Right lung (tissue), 10 donors: ENCODE data around the gene SLC39A8. TPM values are rescaled to one million over a fixed set of nuclear protein-coding genes. Genes with fewer than 3 reads are reported as not detected.
"Not testable (repeated sequence)": the region's sequence is repeated elsewhere in the genome, so short reads cannot be mapped to it uniquely, and the experiment has no call there.

Experiments
- DNase-seq, 2 donors: peaks; one replicate each; pipeline ENCODE4 v3.0.0-alpha.2; 2013
- long read RNA-seq, 8 donors: transcript quantifications; one replicate each; lab custom pipeline, GENCODE V29; 2026
- polyA plus RNA-seq, 5 donors: library from polyadenylated mRNA; unstranded; fragments of 120-200 nt; gene quantifications; one replicate each; pipeline versions ENCODE4 v1.2.1 to v1.2.3, GENCODE V29; 2013; ENCODE audit warnings: inconsistent platforms in 1 of 5, low replicate concordance in 1 of 5; ENCODE audit not compliant: insufficient read length in 5 of 5, insufficient read depth in 1 of 5

SLC39A8 gene
- 1 to 10 TPM; 5.0 to 9.5 (median 6.0) TPM for polyA plus RNA-seq
- long read RNA-seq, donor 1, transcript SLC39A8-202 (8 exons, 3,238 nt): major isoform, 6 of 18 reads
- long read RNA-seq, donor 1, partial matches to known transcripts: 11 of 18 reads
- long read RNA-seq, donor 1, other reads (novel, unspliced or antisense): 0 of 18 reads
- long read RNA-seq, donor 2, partial matches to known transcripts: 0 of 1 reads
- long read RNA-seq, donor 2, other reads (novel, unspliced or antisense): 0 of 1 reads
- long read RNA-seq, donor 3, partial matches to known transcripts: 0 of 1 reads
- long read RNA-seq, donor 3, other reads (novel, unspliced or antisense): 0 of 1 reads
- long read RNA-seq, donor 4: 0 reads
- long read RNA-seq, donor 5, partial matches to known transcripts: 0 of 1 reads
- long read RNA-seq, donor 5, other reads (novel, unspliced or antisense): 0 of 1 reads
- long read RNA-seq, donor 6, partial matches to known transcripts: 0 of 3 reads
- long read RNA-seq, donor 6, other reads (novel, unspliced or antisense): 0 of 3 reads
- long read RNA-seq, donor 7, partial matches to known transcripts: 0 of 2 reads
- long read RNA-seq, donor 7, other reads (novel, unspliced or antisense): 0 of 2 reads
- long read RNA-seq, donor 8, partial matches to known transcripts: 0 of 1 reads
- long read RNA-seq, donor 8, other reads (novel, unspliced or antisense): 0 of 1 reads

GRCh38 chr4:102344954-102345794, at the start of gene SLC39A8:
Gene SLC39A8 (minus strand): TSS chr4:102345482. CDS start chr4:102344662, 820 bp downstream.
- DNase-seq: peak; percentile 67 to 72

- DNase-seq: no peak
Measured at GRCh38 chr4:102392033-102392744, 46.9 kb upstream of the SLC39A8 start.

- no peak for DNase-seq
Measured at GRCh38 chr4:102390438-102390837, 45.2 kb upstream of the SLC39A8 start.

GRCh38 chr4:102388611-102389010, 43.3 kb upstream of the SLC39A8 start:
- no peak for DNase-seq

- no peak for DNase-seq
Measured at GRCh38 chr4:102387552-102388150, 42.4 kb upstream of the SLC39A8 start.

GRCh38 chr4:102386966-102387365, 41.7 kb upstream of the SLC39A8 start:
- no peak for DNase-seq

GRCh38 chr4:102380253-102380652, 35.0 kb upstream of the SLC39A8 start:
- DNase-seq: not testable (repeated sequence)

- no peak for DNase-seq
Measured at GRCh38 chr4:102362922-102363432, 17.7 kb upstream of the SLC39A8 start.

- DNase-seq: no peak
Measured at GRCh38 chr4:102358128-102358527, 12.8 kb upstream of the SLC39A8 start.

- not testable (repeated sequence) for DNase-seq
Measured at GRCh38 chr4:102357637-102358036, 12.4 kb upstream of the SLC39A8 start.

GRCh38 chr4:102356562-102357202, 11.4 kb upstream of the SLC39A8 start:
- DNase-seq: no peak

GRCh38 chr4:102355748-102356147, 10.5 kb upstream of the SLC39A8 start:
- DNase-seq: no peak

- no peak for DNase-seq
Measured at GRCh38 chr4:102354671-102355454, 9.6 kb upstream of the SLC39A8 start.

- no peak for DNase-seq
Measured at GRCh38 chr4:102352781-102353180, 7.5 kb upstream of the SLC39A8 start.

GRCh38 chr4:102350634-102351033, 5.4 kb upstream of the SLC39A8 start:
- DNase-seq: no peak

- DNase-seq: no peak
Measured at GRCh38 chr4:102348701-102349100, 3.4 kb upstream of the SLC39A8 start.

GRCh38 chr4:102345795-102346100, 466 bp upstream of the SLC39A8 start:
- DNase-seq: no peak

- peak; percentile 44 to 64 for DNase-seq
Measured at GRCh38 chr4:102344520-102344953, 745 bp downstream of the SLC39A8 start.

- peak in 1 of 2 donors; percentile 34 for DNase-seq
Measured at GRCh38 chr4:102343964-102344519, 1.2 kb downstream of the SLC39A8 start.
